ENCODE measurements around the gene PSME3.
"Not testable (repeated sequence)": the region's sequence is repeated elsewhere in the genome, so short reads cannot be mapped to it uniquely, and the experiment has no call there.

DNA sequence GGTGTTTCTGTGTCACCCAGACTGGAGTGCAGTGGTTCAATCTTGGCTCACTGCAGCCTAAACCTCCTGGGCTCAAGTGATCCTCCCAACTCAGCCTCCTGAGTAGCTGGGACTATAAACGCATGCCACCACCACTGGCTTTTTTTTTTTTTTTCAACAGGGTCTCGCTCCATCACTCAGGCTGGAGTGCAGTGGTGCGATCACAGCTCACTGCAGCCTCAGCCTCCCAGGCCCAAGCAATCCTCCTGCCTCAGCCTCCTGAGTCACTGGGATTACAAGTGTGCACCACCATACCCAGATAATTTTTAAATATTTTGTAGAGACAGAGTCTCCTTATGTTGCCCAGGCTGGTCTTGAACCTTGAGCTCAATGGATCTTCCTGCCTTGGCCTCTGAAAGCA lies 52.6 kb downstream of the PSME3 start:
- TF ChIP-seq, protein P1, sequence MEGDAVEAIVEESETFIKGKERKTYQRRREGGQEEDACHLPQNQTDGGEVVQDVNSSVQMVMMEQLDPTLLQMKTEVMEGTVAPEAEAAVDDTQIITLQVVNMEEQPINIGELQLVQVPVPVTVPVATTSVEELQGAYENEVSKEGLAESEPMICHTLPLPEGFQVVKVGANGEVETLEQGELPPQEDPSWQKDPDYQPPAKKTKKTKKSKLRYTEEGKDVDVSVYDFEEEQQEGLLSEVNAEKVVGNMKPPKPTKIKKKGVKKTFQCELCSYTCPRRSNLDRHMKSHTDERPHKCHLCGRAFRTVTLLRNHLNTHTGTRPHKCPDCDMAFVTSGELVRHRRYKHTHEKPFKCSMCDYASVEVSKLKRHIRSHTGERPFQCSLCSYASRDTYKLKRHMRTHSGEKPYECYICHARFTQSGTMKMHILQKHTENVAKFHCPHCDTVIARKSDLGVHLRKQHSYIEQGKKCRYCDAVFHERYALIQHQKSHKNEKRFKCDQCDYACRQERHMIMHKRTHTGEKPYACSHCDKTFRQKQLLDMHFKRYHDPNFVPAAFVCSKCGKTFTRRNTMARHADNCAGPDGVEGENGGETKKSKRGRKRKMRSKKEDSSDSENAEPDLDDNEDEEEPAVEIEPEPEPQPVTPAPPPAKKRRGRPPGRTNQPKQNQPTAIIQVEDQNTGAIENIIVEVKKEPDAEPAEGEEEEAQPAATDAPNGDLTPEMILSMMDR (IDR thresholded peaks at IDR 0.05; ENCODE audit: borderline replicate concordance, extremely low read depth, low read length, poor library complexity, severe bottlenecking): not testable (repeated sequence)
- not testable (repeated sequence) for TF ChIP-seq EZH2 (IDR thresholded peaks at IDR 0.05; ENCODE audit: borderline replicate concordance, low read depth, low read length, severe bottlenecking)

Data from DND-41 (cell line).